ENCODE results near the gene DLD.

DNA sequence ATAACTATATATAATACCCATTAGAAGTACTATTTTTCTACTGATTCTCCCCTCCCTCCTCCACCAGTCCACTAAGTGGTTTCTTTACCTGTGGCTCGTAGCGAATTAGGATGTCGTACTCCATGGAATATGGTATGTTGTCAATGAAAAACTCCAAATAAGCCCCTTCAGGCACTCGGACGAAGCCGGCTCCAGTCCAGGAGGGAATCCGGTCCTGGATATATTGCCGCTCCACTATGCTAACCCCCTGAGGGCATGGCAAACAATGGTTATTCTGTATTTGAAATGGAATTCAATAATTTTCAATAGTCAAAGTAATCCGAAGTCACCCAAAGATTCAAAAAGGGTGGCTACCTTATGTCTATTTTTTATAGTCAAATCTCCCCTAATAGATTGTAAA lies 71.8 kb downstream of the DLD start:
- TF ChIP-seq YY1 (IDR thresholded peaks at IDR 0.05; ENCODE audit: insufficient read depth, insufficient read length) (no peak), SUZ12 (IDR thresholded peaks at IDR 0.05; ENCODE audit: extremely low read depth, insufficient read depth, insufficient read length) (no peak), ZNF274 (IDR thresholded peaks at IDR 0.05; ENCODE audit: low read depth, low read length) (no peak)
